Endothelial cell (in vitro differentiated cells): Measurements from ENCODE around the gene SNX24. TPM values are rescaled to one million over a fixed set of nuclear protein-coding genes. Genes with fewer than 3 reads are reported as not detected.

ENCODE experiments used
- DNase-seq: peaks from one replicate; pipeline ENCODE4 v3.0.0; 2021; ENCODE audit warnings: low spot score
- H3K27ac Mint-ChIP-seq: one replicate; pipeline ENCODE4 v1.8.0; 2021; ENCODE audit warnings: mixed read lengths, inconsistent platforms; ENCODE audit not compliant: unreplicated experiment
- H3K27me3 Mint-ChIP-seq: one replicate; pipeline ENCODE4 v1.8.0; 2021; ENCODE audit warnings: mild to moderate bottlenecking, moderate library complexity, mixed read lengths, inconsistent platforms; ENCODE audit not compliant: unreplicated experiment
- H3K36me3 Mint-ChIP-seq: one replicate; pipeline ENCODE4 v1.8.0; 2021; ENCODE audit warnings: mild to moderate bottlenecking, low read depth, mixed read lengths, inconsistent platforms; ENCODE audit not compliant: unreplicated experiment
- H3K4me1 Mint-ChIP-seq: one replicate; pipeline ENCODE4 v1.8.0; 2021; ENCODE audit warnings: mild to moderate bottlenecking, mixed read lengths, inconsistent platforms; ENCODE audit not compliant: unreplicated experiment
- H3K4me3 Mint-ChIP-seq: one replicate; pipeline ENCODE4 v1.8.0; 2021; ENCODE audit warnings: mild to moderate bottlenecking, mixed read lengths, inconsistent platforms; ENCODE audit not compliant: unreplicated experiment
- H3K9me3 Mint-ChIP-seq: one replicate; pipeline ENCODE4 v1.8.0; 2021; ENCODE audit warnings: mixed read lengths, inconsistent platforms; ENCODE audit not compliant: unreplicated experiment
- total RNA-seq: library from RNA; stranded (reverse); fragmentation: NEBNext Ultra II Directional; extraction: Animal tissue kit (Norgen Biotek cat#: 25700); gene quantifications from one replicate; pipeline ENCODE4 v1.2.1, GENCODE V29; 2021; ENCODE audit not compliant: unreplicated experiment
- TF ChIP-seq, protein P1 (sequence below): fragments of 200-600 bp; sonication (generic); IDR thresholded peaks from one replicate; pipeline ENCODE4 v1.5.0; 2021; ENCODE audit warnings: antibody characterized with exemption; ENCODE audit not compliant: unreplicated experiment

Gene SNX24
- total RNA-seq, 1 donor from 2014 or later: 16.1 TPM

DNA sequence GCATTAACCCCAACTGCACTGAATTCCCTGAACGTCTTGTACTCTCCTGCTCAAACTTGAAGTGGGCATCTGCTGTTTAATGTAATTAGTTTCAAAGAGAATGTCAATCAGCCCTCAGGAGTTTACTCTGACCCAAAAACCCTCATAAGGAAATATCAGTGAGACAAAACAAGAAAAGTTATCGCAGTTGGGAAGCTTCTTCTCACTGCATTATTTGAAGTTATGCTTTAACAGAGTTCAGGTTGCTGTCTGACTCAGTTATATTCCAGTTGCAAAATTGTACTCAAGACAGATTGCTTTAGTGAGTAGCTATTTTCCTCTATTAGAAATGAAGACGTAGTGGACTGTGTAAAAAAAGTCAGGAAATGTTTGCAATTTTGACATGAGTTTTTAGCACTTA, 139.0 kb downstream of the SNX24 start:
- TF ChIP-seq, protein P1, sequence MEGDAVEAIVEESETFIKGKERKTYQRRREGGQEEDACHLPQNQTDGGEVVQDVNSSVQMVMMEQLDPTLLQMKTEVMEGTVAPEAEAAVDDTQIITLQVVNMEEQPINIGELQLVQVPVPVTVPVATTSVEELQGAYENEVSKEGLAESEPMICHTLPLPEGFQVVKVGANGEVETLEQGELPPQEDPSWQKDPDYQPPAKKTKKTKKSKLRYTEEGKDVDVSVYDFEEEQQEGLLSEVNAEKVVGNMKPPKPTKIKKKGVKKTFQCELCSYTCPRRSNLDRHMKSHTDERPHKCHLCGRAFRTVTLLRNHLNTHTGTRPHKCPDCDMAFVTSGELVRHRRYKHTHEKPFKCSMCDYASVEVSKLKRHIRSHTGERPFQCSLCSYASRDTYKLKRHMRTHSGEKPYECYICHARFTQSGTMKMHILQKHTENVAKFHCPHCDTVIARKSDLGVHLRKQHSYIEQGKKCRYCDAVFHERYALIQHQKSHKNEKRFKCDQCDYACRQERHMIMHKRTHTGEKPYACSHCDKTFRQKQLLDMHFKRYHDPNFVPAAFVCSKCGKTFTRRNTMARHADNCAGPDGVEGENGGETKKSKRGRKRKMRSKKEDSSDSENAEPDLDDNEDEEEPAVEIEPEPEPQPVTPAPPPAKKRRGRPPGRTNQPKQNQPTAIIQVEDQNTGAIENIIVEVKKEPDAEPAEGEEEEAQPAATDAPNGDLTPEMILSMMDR: no peak
- no peak for DNase-seq
- H3K27me3 Mint-ChIP-seq: peaks cover 3% of the 10 kb centered on the region
- no peak overlapping the region for H3K4me3 Mint-ChIP-seq
- no peaks in the 10 kb centered on the region for H3K4me1 Mint-ChIP-seq
- no peaks in the 10 kb centered on the region for H3K36me3 Mint-ChIP-seq
- no peak overlapping the region for H3K27ac Mint-ChIP-seq
- no peaks in the 10 kb centered on the region for H3K9me3 Mint-ChIP-seq

DNA sequence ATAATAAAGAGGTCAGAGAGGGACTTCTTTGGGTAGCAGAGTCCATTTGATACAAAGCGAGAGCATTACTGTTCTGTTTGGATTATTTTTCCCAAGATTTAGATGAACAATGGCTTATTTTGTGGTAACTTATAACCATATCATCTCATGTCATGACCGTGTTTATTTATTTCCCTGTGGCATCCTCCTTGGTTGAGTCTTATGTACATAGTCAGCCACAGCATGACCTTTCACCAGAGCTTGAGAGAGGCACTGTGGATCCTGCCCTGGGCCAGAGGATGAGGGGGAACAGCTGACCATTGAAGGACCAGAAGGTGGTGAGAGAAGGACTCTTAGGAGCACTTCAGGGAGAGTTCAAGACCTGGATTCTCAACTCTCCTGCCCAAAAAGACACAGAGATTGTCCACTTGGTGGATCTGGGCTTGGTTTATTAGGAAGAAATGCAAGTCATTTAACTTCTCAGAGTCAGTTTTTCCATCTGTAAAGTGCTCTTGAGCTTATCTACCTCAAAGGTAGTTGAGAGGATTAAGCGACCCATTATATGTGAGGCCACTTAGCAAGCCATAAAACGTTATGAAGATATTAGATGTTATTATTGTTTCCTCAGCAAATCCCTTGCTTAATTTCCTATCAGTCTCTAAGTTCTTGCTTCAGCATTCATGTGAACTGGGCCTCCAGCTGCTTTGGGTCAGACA, 139.7 kb downstream of the SNX24 start:
- Mint-ChIP-seq H3K9me3 (no peaks in the 10 kb centered on the region), H3K27ac (no peak overlapping the region), H3K36me3 (no peaks in the 10 kb centered on the region), H3K27me3 (peaks cover 3% of the 10 kb centered on the region), H3K4me3 (no peak overlapping the region), H3K4me1 (no peaks in the 10 kb centered on the region)
- DNase-seq: no peak
- TF ChIP-seq, protein P1: no peak

DNA sequence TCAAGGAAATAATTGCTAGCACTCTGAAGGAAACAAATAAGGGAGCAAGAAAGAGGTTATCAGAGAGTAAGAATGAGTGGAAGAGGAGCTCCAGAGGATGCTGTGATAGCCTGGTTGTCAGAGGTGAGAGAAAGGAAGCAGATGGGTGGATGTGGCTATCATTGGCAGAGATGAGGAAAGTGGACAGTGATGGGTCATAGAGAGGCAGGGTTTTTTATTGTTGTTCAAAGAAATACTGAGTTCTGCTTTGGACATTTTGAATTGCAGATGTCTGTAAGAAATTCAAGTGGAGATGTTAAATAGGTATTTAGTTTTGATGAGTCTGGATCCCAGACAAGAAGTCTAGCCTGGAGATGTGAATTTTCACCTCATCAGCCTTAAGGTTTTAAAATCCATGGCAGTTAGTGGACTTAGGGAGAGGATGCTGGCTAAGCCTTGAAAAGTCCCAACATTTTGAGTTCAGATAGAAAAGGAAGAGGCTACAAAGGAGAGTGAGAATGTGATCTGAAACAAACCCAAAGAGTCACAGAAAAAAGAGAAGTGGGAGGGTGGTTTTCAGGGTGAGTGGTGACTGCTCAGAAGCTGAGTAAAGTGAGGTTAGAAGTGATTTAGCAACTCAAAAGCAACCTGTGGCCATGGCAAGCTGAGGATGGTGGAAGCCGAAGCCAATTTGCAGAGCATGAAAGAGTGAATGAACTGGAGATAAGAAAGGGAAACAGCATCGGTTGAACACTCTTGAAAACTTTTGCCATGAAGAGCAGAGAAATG, 140.7 kb downstream of the SNX24 start:
- no peak for DNase-seq
- H3K36me3 Mint-ChIP-seq: no peaks in the 10 kb centered on the region
- no peak overlapping the region for H3K4me3 Mint-ChIP-seq
- H3K27me3 Mint-ChIP-seq: peaks cover 3% of the 10 kb centered on the region
- no peaks in the 10 kb centered on the region for H3K9me3 Mint-ChIP-seq
- H3K27ac Mint-ChIP-seq: no peak overlapping the region
- TF ChIP-seq, protein P1: no peak
- H3K4me1 Mint-ChIP-seq: no peaks in the 10 kb centered on the region

DNA sequence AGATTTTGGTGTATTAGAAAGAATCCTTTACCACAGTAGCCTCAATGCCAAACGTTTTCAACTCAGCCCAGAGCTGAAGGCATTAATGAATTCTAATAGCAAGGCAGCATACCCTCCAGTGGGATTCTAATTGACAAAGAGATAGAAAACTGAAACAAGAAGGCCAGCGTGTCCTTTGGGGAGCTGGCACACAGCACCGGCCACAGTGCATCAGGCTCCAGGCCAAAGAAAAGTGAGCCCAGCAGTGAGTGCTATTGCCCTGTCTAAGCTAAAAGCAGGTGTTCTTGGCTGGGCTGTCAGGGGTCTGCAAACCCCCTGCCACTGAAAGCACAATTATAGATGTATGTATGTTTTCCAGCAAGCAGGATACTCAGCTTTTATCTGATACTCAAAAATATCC, 150.7 kb downstream of the SNX24 start:
- Mint-ChIP-seq H3K27me3 (no peaks in the 10 kb centered on the region), H3K36me3 (no peaks in the 10 kb centered on the region), H3K27ac (no peak overlapping the region), H3K4me1 (no peaks in the 10 kb centered on the region), H3K9me3 (no peaks in the 10 kb centered on the region), H3K4me3 (no peak overlapping the region)
- TF ChIP-seq, protein P1: no peak
- DNase-seq: no peak

DNA sequence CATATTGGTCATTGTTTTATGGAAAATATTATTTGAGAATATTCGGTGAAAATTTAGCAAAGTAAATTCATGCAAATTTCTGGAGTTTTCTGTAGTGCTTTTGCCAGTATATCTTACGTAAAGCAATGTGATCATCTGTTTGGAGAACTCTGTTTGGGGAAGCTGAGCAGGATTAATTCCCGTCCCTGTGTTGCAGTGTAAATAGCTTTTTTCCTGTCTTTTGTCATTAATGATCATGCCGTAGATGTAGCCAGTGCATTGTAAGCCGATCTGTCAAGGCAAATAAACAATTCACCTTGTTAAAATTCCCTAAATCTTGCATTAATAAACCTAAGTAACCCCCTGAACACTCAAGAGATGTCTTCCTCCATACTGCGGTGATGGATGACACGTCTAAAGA, 151.9 kb downstream of the SNX24 start:
- peaks cover 2% of the 10 kb centered on the region for H3K27me3 Mint-ChIP-seq
- H3K27ac Mint-ChIP-seq: no peak overlapping the region
- no peaks in the 10 kb centered on the region for H3K36me3 Mint-ChIP-seq
- no peak overlapping the region for H3K4me3 Mint-ChIP-seq
- no peak for DNase-seq
- TF ChIP-seq, protein P1: no peak
- H3K4me1 Mint-ChIP-seq: no peaks in the 10 kb centered on the region
- no peaks in the 10 kb centered on the region for H3K9me3 Mint-ChIP-seq
